H9 (cell line): Measurements from ENCODE around the gene UNC50. TPM values are rescaled to one million over a fixed set of nuclear protein-coding genes. Genes with fewer than 3 reads are reported as not detected.
A peak's percentile ranks its signal among the peaks of the same experiment; 100 is the strongest.

ENCODE experiments used
- DNase-seq: peaks from one replicate; pipeline ENCODE4 v3.0.0-alpha.2; 2017
- H2AFZ ChIP-seq: one replicate; pipeline ENCODE4 v1.6.1; 2013; ENCODE audit warnings: mild to moderate bottlenecking, low read length, control low read depth, moderate library complexity
- H2AK5ac ChIP-seq: 2 replicates; pipeline ENCODE4 v1.6.1; 2013; ENCODE audit warnings: low read length, control low read depth, mixed read lengths; ENCODE audit not compliant: insufficient read length
- H2BK120ac ChIP-seq: one replicate; pipeline ENCODE4 v1.6.1; 2013; ENCODE audit warnings: low read depth, mild to moderate bottlenecking, low read length, control low read depth, inconsistent platforms; ENCODE audit not compliant: poor library complexity, severe bottlenecking
- H2BK12ac ChIP-seq: 2 replicates; pipeline ENCODE4 v1.6.1; 2013; ENCODE audit warnings: low read length, control low read depth, mixed read lengths, low read depth; ENCODE audit not compliant: insufficient read length
- H2BK15ac ChIP-seq: 2 replicates; pipeline ENCODE4 v1.6.1; 2013; ENCODE audit warnings: low read depth, low read length, control low read depth
- H2BK20ac ChIP-seq: one replicate; pipeline ENCODE4 v1.6.1; 2013; ENCODE audit warnings: low read depth, mild to moderate bottlenecking, low read length, control low read depth, inconsistent platforms; ENCODE audit not compliant: poor library complexity, severe bottlenecking
- H2BK5ac ChIP-seq: 2 replicates; pipeline ENCODE4 v1.6.1; 2013; ENCODE audit warnings: low read length, control low read depth, mixed read lengths; ENCODE audit not compliant: insufficient read length
- H3K14ac ChIP-seq: 2 replicates; pipeline ENCODE4 v1.6.1; 2013; ENCODE audit warnings: low read length, control low read depth; ENCODE audit not compliant: insufficient read depth
- H3K18ac ChIP-seq: 2 replicates; pipeline ENCODE4 v1.6.1; 2013; ENCODE audit warnings: low read depth, mild to moderate bottlenecking, mixed read lengths, low read length, control low read depth; ENCODE audit not compliant: insufficient read length
- H3K23ac ChIP-seq: 2 replicates; pipeline ENCODE4 v1.6.1; 2013; ENCODE audit warnings: low read length, control low read depth, mixed read lengths, low read depth; ENCODE audit not compliant: insufficient read length
- H3K23me2 ChIP-seq: 2 replicates; pipeline ENCODE4 v1.6.1; 2013; ENCODE audit warnings: low read depth, mild to moderate bottlenecking, mixed read lengths, low read length, control low read depth; ENCODE audit not compliant: insufficient read length, poor library complexity, severe bottlenecking
- H3K27ac ChIP-seq: 2 replicates; pipeline ENCODE4 v1.5.1; 2013; ENCODE audit warnings: low read length, control low read depth, mixed read lengths, low read depth; ENCODE audit not compliant: insufficient read length
- H3K27me3 ChIP-seq: 2 replicates; pipeline ENCODE4 v1.6.1; 2013; ENCODE audit warnings: low read length, control low read depth, inconsistent platforms; ENCODE audit not compliant: insufficient read depth
- H3K4ac ChIP-seq: 2 replicates; pipeline ENCODE4 v1.6.1; 2013; ENCODE audit warnings: low read depth, mild to moderate bottlenecking, control low read depth, inconsistent platforms, low read length, moderate library complexity
- H3K4me1 ChIP-seq: 2 replicates; pipeline ENCODE4 v1.6.1; 2013; ENCODE audit warnings: low read length, control low read depth, inconsistent platforms; ENCODE audit not compliant: insufficient read depth
- H3K4me2 ChIP-seq: 2 replicates; pipeline ENCODE4 v1.6.1; 2013; ENCODE audit warnings: low read length, control low read depth, mixed read lengths; ENCODE audit not compliant: insufficient read length, insufficient read depth
- H3K56ac ChIP-seq: 2 replicates; pipeline ENCODE4 v1.6.1; 2013; ENCODE audit warnings: low read depth, mild to moderate bottlenecking, mixed read lengths, low read length, control low read depth; ENCODE audit not compliant: insufficient read length
- H3K79me1 ChIP-seq: 2 replicates; pipeline ENCODE4 v1.6.1; 2013; ENCODE audit warnings: low read depth, mild to moderate bottlenecking, moderate library complexity, low read length, control low read depth, inconsistent platforms; ENCODE audit not compliant: insufficient read depth, poor library complexity, severe bottlenecking
- H3K79me2 ChIP-seq: 2 replicates; pipeline ENCODE4 v1.6.1; 2013; ENCODE audit warnings: low read length, control low read depth, inconsistent platforms; ENCODE audit not compliant: insufficient read depth
- H3K9ac ChIP-seq: 2 replicates; pipeline ENCODE4 v1.6.1; 2013; ENCODE audit warnings: low read length, control low read depth, mixed read lengths; ENCODE audit not compliant: insufficient read length; ENCODE audit errors: extremely low read depth
- H3K9me3 ChIP-seq: one replicate; pipeline ENCODE4 v1.6.1; 2013; ENCODE audit warnings: low read depth, low read length, inconsistent platforms; ENCODE audit not compliant: control insufficient read depth
- H3T11ph ChIP-seq: one replicate; pipeline ENCODE4 v1.6.1; 2013; ENCODE audit warnings: mild to moderate bottlenecking, low read length, control low read depth, inconsistent platforms
- H4K20me1 ChIP-seq: one replicate; pipeline ENCODE4 v1.6.1; 2013; ENCODE audit not compliant: control insufficient read depth, insufficient read length, insufficient read depth
- H4K5ac ChIP-seq: 2 replicates; pipeline ENCODE4 v1.6.1; 2013; ENCODE audit warnings: low read depth, mild to moderate bottlenecking, mixed read lengths, low read length, control low read depth; ENCODE audit not compliant: insufficient read length
- H4K8ac ChIP-seq: replicated peaks from 2 replicates; pipeline ENCODE4 v1.6.1; 2013; ENCODE audit warnings: low read length, control low read depth, mixed read lengths, low read depth; ENCODE audit not compliant: insufficient read length
- H4K91ac ChIP-seq: 2 replicates; pipeline ENCODE4 v1.6.1; 2013; ENCODE audit warnings: low read depth, mild to moderate bottlenecking, moderate library complexity, mixed read lengths, low read length, control low read depth; ENCODE audit not compliant: insufficient read length
- H3K27ac Mint-ChIP-seq, 3 experiments: 2 replicates in 2 of 3; 3 replicates in 1 of 3; pipeline ENCODE4 v1.8.0; 2020 to 2021; ENCODE audit warnings: mixed read lengths in 3 of 3, mild to moderate bottlenecking in 1 of 3, moderate library complexity in 1 of 3
- H3K27me3 Mint-ChIP-seq: 2 replicates; pipeline ENCODE4 v1.8.0; 2021; ENCODE audit warnings: low read depth, mild to moderate bottlenecking, moderate library complexity, mixed read lengths
- H3K36me3 Mint-ChIP-seq, 3 experiments: 2 replicates in 2 of 3; 3 replicates in 1 of 3; pipeline ENCODE4 v1.8.0; 2020 to 2021; ENCODE audit warnings: low read depth in 3 of 3, mixed read lengths in 3 of 3; ENCODE audit not compliant: insufficient read depth in 1 of 3
- H3K4me1 Mint-ChIP-seq, 2 experiments: 2 replicates each; pipeline ENCODE4 v1.8.0; 2020; ENCODE audit warnings: mixed read lengths in 2 of 2
- H3K4me3 Mint-ChIP-seq, 2 experiments: 2 replicates in 1 of 2; 3 replicates in 1 of 2; pipeline ENCODE4 v1.8.0; 2020 to 2021; ENCODE audit warnings: mild to moderate bottlenecking in 2 of 2, mixed read lengths in 2 of 2, moderate library complexity in 1 of 2
- H3K9me3 Mint-ChIP-seq, 2 experiments: 2 replicates in 1 of 2; 3 replicates in 1 of 2; pipeline ENCODE4 v1.8.0; 2020; ENCODE audit warnings: mild to moderate bottlenecking in 2 of 2, mixed read lengths in 2 of 2, moderate library complexity in 1 of 2
- CTCF ChIP-seq: fragments of 200-600 bp; sonication (generic); conservative IDR thresholded peaks from 3 replicates; pipeline ENCODE4 v1.8.0; 2021; ENCODE audit warnings: antibody characterized with exemption, mild to moderate bottlenecking
- WGBS: extraction: QIAGEN DNeasy Blood & Tissue Kit; methylation state at CpG from one replicate; pipeline ENCODE4 v1.1.7; 2013; ENCODE audit warnings: missing lambda C conversion rate, low lambda C conversion rate, mixed read lengths; ENCODE audit not compliant: insufficient read length; ENCODE audit errors: extremely low coverage; 5-methylcytosine and 5-hydroxymethylcytosine counted together
- total RNA-seq: library from RNA; stranded (reverse); gene quantifications from 2 replicates; pipeline ENCODE4 v1.2.1, GENCODE V29; 2021

Gene UNC50
- total RNA-seq, 1 experiment from 2014 or later, result 35.4 TPM

DNA sequence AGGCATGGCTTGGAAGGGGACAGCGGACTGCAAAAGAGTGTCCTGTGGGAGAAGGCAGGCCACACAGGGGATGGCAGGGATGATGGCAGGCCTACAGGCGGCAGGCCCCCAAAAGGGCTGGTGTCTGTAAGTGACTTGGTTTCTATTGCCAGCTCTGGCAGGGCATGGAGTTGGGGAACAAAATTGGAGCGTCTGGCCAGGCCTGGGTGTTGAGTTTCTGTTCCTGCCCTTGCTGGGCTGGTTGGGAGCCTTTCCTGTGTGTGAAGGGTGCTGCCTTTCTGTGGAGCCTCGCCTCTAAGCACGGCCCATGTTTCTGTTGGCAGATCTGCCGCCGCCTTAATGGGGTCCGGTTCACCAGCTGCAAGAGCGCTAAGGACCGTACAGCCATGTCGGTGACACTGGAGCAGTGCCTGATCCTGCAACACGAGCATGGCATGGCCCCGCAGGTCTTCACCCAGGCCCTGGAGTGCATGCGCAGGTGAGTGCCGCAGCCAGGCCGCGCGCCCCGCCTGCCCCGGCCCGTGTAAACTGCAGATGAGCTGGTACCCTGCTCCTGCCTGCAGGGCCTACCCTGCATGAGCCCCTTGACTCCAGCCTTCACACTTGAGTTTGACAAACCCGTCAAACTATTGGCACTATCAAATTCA lies 31.6 kb upstream of the UNC50 start:
- Histone ChIP-seq H2AK5ac (no peak overlapping the region), H2BK15ac (no peak overlapping the region), H3K56ac (no peak overlapping the region), H3K23ac (no peak overlapping the region), H3K79me1 (no peaks in the 10 kb centered on the region), H3K27me3 (no peaks in the 10 kb centered on the region), H2BK5ac (no peak overlapping the region), H4K5ac (no peak overlapping the region), H4K8ac (no peak overlapping the region), H3K23me2 (no peaks in the 10 kb centered on the region), H3K4ac (no peak overlapping the region), H3K79me2 (no peaks in the 10 kb centered on the region), H3K18ac (no peak overlapping the region), H4K91ac (no peak overlapping the region), H3K4me1 (no peaks in the 10 kb centered on the region), H2BK12ac (no peak overlapping the region), H4K20me1 (no peaks in the 10 kb centered on the region), H2BK20ac (no peak overlapping the region), H2BK120ac (no peak overlapping the region), H2AFZ (no peak overlapping the region), H3K4me2 (no peak overlapping the region), H3K9ac (no peak overlapping the region), H3T11ph (no peak overlapping the region), H3K9me3 (no peaks in the 10 kb centered on the region), H3K14ac (no peak overlapping the region), H3K27ac (no peak overlapping the region)
- WGBS, result no CpG with 5 or more reads among the region's 22 CpGs
- H3K9me3 Mint-ChIP-seq, result no peaks in the 10 kb centered on the region
- H3K4me1 Mint-ChIP-seq, result no peaks in the 10 kb centered on the region
- H3K4me3 Mint-ChIP-seq, result no peak overlapping the region
- H3K27ac Mint-ChIP-seq, result peak overlapping the region in 2 of 3 experiments; percentile 44 to 87; a peak in 3 of 7 replicates
- DNase-seq, result no peak
- no peak for TF ChIP-seq CTCF
- no peaks in the 10 kb centered on the region for H3K27me3 Mint-ChIP-seq
- H3K36me3 Mint-ChIP-seq, result peaks cover 2 to 61% (median 35%) of the 10 kb centered on the region in 3 experiments; a peak in 6 of 7 replicates
